Loucy (cell line): ENCODE results near the gene P4HA3.

ENCODE experiments used
- H2AFZ ChIP-seq: fragments of 200-600 bp; sonication (generic); 2 replicates; pipeline ENCODE4 v1.6.0; 2016; ENCODE audit warnings: antibody characterized with exemption, mild to moderate bottlenecking, low read length, moderate library complexity
- H3F3A ChIP-seq: fragments of 200-600 bp; 2 replicates; pipeline ENCODE4 v1.6.0; 2016; ENCODE audit warnings: antibody characterized with exemption, low read depth, mild to moderate bottlenecking
- H3K27me3 ChIP-seq: fragments of 200-600 bp; sonication (generic); 2 replicates; pipeline ENCODE4 v1.6.1; 2014; ENCODE audit warnings: low read length, mild to moderate bottlenecking; ENCODE audit not compliant: insufficient read depth, poor library complexity, severe bottlenecking
- H3K36me3 ChIP-seq: fragments of 200-600 bp; sonication (generic); 2 replicates; pipeline ENCODE4 v1.6.1; 2016; ENCODE audit warnings: low read length; ENCODE audit not compliant: insufficient read depth
- H3K4me1 ChIP-seq: fragments of 200-600 bp; sonication (generic); 2 replicates; pipeline ENCODE4 v1.5.1; 2014; ENCODE audit warnings: low read length, mild to moderate bottlenecking; ENCODE audit not compliant: insufficient read depth, poor library complexity, severe bottlenecking
- H3K4me2 ChIP-seq: fragments of 200-600 bp; sonication (generic); 2 replicates; pipeline ENCODE4 v1.6.0; 2014; ENCODE audit warnings: antibody characterized with exemption, low read length, low read depth, mild to moderate bottlenecking; ENCODE audit not compliant: poor library complexity, severe bottlenecking
- H3K4me3 ChIP-seq: fragments of 200-600 bp; sonication (generic); 2 replicates; pipeline ENCODE4 v1.5.1; 2014; ENCODE audit warnings: low read length, mild to moderate bottlenecking, mixed read lengths; ENCODE audit not compliant: poor library complexity, severe bottlenecking
- H3K79me2 ChIP-seq: fragments of 200-600 bp; sonication (generic); 2 replicates; pipeline ENCODE4 v1.6.1; 2014; ENCODE audit warnings: low read length; ENCODE audit not compliant: insufficient read depth
- H3K9ac ChIP-seq: fragments of 200-600 bp; sonication (generic); 2 replicates; pipeline ENCODE4 v1.6.0; 2014; ENCODE audit warnings: mild to moderate bottlenecking, low read depth, low read length, moderate library complexity; ENCODE audit not compliant: poor library complexity, severe bottlenecking
- H3K9me2 ChIP-seq: fragments of 200-600 bp; sonication (generic); replicated peaks from 2 replicates; pipeline ENCODE4 v1.6.1; 2016; ENCODE audit warnings: low read depth, low read length, mixed read lengths
- H3K9me3 ChIP-seq: fragments of 200-600 bp; sonication (generic); 2 replicates; pipeline ENCODE4 v1.6.1; 2014; ENCODE audit warnings: mild to moderate bottlenecking, antibody characterized with exemption, low read length, low read depth; ENCODE audit not compliant: insufficient read depth
- H4K20me1 ChIP-seq: fragments of 200-600 bp; sonication (generic); 2 replicates; pipeline ENCODE4 v1.6.0; 2014; ENCODE audit warnings: antibody characterized with exemption, low read length, mild to moderate bottlenecking; ENCODE audit not compliant: insufficient read depth, poor library complexity, severe bottlenecking
- CTCF ChIP-seq: fragments of 200-600 bp; sonication (generic); conservative IDR thresholded peaks from 2 replicates; pipeline ENCODE4 v1.5.1; 2014; ENCODE audit warnings: mild to moderate bottlenecking, antibody characterized with exemption, low read length
- EZH2phosphoT487 ChIP-seq: fragments of 200-600 bp; IDR thresholded peaks from 2 replicates; pipeline ENCODE4 v1.6.1; 2018; ENCODE audit warnings: antibody characterized with exemption, mild to moderate bottlenecking, moderate library complexity, borderline replicate concordance

Gene P4HA3

GRCh38 chr11:74354036-74354435 is 42.6 kb upstream of the P4HA3 start:
- Histone ChIP-seq H3K4me3 (no peak overlapping the region), H3K9me3 (no peaks in the 10 kb centered on the region), H3K4me1 (no peaks in the 10 kb centered on the region), H3K36me3 (peaks cover 25% of the 10 kb centered on the region), H3K27me3 (no peaks in the 10 kb centered on the region), H3K4me2 (no peak overlapping the region), H3K9me2 (no peaks in the 10 kb centered on the region), H4K20me1 (no peaks in the 10 kb centered on the region), H3F3A (no peaks in the 10 kb centered on the region), H2AFZ (no peak overlapping the region), H3K9ac (no peak overlapping the region), H3K79me2 (no peaks in the 10 kb centered on the region)
- TF ChIP-seq CTCF (no peak), EZH2phosphoT487 (no peak)

- H3K4me2 ChIP-seq, result no peak overlapping the region
- H3K9me2 ChIP-seq, result no peaks in the 10 kb centered on the region
- H3K27me3 ChIP-seq, result no peaks in the 10 kb centered on the region
- TF ChIP-seq EZH2phosphoT487, result no peak
- no peak for TF ChIP-seq CTCF
- H3K36me3 ChIP-seq, result peaks cover 33% of the 10 kb centered on the region
- no peak overlapping the region for H2AFZ ChIP-seq
- H4K20me1 ChIP-seq, result no peaks in the 10 kb centered on the region
- no peak overlapping the region for H3K9ac ChIP-seq
- no peaks in the 10 kb centered on the region for H3K79me2 ChIP-seq
- H3F3A ChIP-seq, result no peaks in the 10 kb centered on the region
- no peak overlapping the region for H3K4me3 ChIP-seq
- H3K9me3 ChIP-seq, result no peaks in the 10 kb centered on the region
- H3K4me1 ChIP-seq, result no peaks in the 10 kb centered on the region
Measured at GRCh38 chr11:74347381-74347780, 35.9 kb upstream of the P4HA3 start.

GRCh38 chr11:74345420-74345819 is 34.0 kb upstream of the P4HA3 start:
- Histone ChIP-seq H3K79me2 (no peaks in the 10 kb centered on the region), H3K9ac (no peak overlapping the region), H3F3A (no peaks in the 10 kb centered on the region), H3K36me3 (peaks cover 35% of the 10 kb centered on the region; the same call in 1 of the 2 replicates), H3K4me2 (no peak overlapping the region), H3K9me2 (no peaks in the 10 kb centered on the region), H3K4me3 (no peak overlapping the region), H3K27me3 (no peaks in the 10 kb centered on the region), H3K4me1 (no peaks in the 10 kb centered on the region), H4K20me1 (no peaks in the 10 kb centered on the region), H2AFZ (no peak overlapping the region), H3K9me3 (no peaks in the 10 kb centered on the region)
- TF ChIP-seq EZH2phosphoT487 (no peak), CTCF (no peak)
